Measurements from ENCODE around the gene BSPRY. TPM values are rescaled to one million over a fixed set of nuclear protein-coding genes. Genes with fewer than 3 reads are reported as not detected.

Gene BSPRY
- total RNA-seq, 2 donors from 2014 or later = 14.1 to 17.9 TPM

- TF ChIP-seq CTCF (conservative IDR thresholded peaks at IDR 0.05) = peak; percentile 87
- Histone ChIP-seq H3K36me3 (ENCODE audit: control insufficient read depth, insufficient read depth, low read length) (no peaks in the 10 kb centered on the region), H3K4me1 (ENCODE audit: control insufficient read depth, insufficient read depth, low read length) (no peaks in the 10 kb centered on the region), H3K4me3 (ENCODE audit: low read length) (no peak overlapping the region), H3K27ac (ENCODE audit: low read depth, low read length) (no peak overlapping the region), H3K9ac (ENCODE audit: extremely low read depth, low read length, poor library complexity, severe bottlenecking) (no peak overlapping the region), H3K27me3 (ENCODE audit: control insufficient read depth, insufficient read depth, low read length, poor library complexity, severe bottlenecking) (no peaks in the 10 kb centered on the region), H3K9me3 (ENCODE audit: control insufficient read depth, low read length) (no peaks in the 10 kb centered on the region)
- no peaks in the 10 kb centered on the region for H3K36me3 Mint-ChIP-seq (ENCODE audit: low read depth)
- H3K27ac Mint-ChIP-seq = no peak overlapping the region
- no peaks in the 10 kb centered on the region for H3K27me3 Mint-ChIP-seq (ENCODE audit: insufficient read depth)
- H3K4me1 Mint-ChIP-seq = no peaks in the 10 kb centered on the region
- no peaks in the 10 kb centered on the region for H3K9me3 Mint-ChIP-seq
- DNase-seq = no peak
- H3K4me3 Mint-ChIP-seq = no peak overlapping the region
- 13 to 30% methylated on average over 1 to 2 of the region's 2 CpGs for WGBS, 2 experiments (ENCODE audit: insufficient coverage in 1 of 2, insufficient read length in 1 of 2)
Measured at GRCh38 chr9:113309204-113309813, 40.0 kb upstream of the BSPRY start.

DNA sequence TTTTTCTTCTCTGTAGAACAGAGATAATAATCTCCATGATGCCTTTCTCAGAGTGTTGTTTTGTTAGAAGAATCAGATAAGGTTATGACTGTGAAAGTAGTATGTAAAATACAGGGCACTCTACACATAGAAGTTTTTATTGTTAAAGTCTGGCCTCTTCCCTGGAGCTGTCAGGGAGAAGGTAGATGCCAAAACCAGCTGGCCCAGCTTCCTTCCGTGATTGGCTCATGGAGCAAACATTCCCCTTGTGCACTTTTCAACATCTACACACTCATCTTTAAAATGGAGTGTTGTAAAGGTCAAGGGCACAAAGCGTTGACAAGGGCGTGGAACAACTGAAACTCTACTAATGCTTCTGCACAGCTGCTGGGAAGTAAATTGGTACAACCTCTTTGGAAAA lies 38.8 kb upstream of the BSPRY start:
- H3K36me3 ChIP-seq (ENCODE audit: control insufficient read depth, insufficient read depth, low read length) = no peaks in the 10 kb centered on the region
- no peak overlapping the region for H3K27ac Mint-ChIP-seq
- H3K4me3 Mint-ChIP-seq = no peak overlapping the region
- no peaks in the 10 kb centered on the region for H3K27me3 ChIP-seq (ENCODE audit: control insufficient read depth, insufficient read depth, low read length, poor library complexity, severe bottlenecking)
- 91% methylated on average over 3 of the region's 3 CpGs; no CpG with 5 or more reads in 1 of the 2 experiments for WGBS, 2 experiments (ENCODE audit: insufficient coverage in 1 of 2, insufficient read length in 1 of 2)
- no peak overlapping the region for H3K9ac ChIP-seq (ENCODE audit: extremely low read depth, low read length, poor library complexity, severe bottlenecking)
- H3K4me3 ChIP-seq (ENCODE audit: low read length) = no peak overlapping the region
- no peaks in the 10 kb centered on the region for H3K4me1 ChIP-seq (ENCODE audit: control insufficient read depth, insufficient read depth, low read length)
- H3K9me3 ChIP-seq (ENCODE audit: control insufficient read depth, low read length) = no peaks in the 10 kb centered on the region
- no peaks in the 10 kb centered on the region for H3K9me3 Mint-ChIP-seq
- no peak for DNase-seq
- H3K27me3 Mint-ChIP-seq (ENCODE audit: insufficient read depth) = no peaks in the 10 kb centered on the region
- no peak overlapping the region for H3K27ac ChIP-seq (ENCODE audit: low read depth, low read length)
- H3K4me1 Mint-ChIP-seq = no peaks in the 10 kb centered on the region
- no peak for TF ChIP-seq CTCF (conservative IDR thresholded peaks at IDR 0.05)
- no peaks in the 10 kb centered on the region for H3K36me3 Mint-ChIP-seq (ENCODE audit: low read depth)

- Histone ChIP-seq H3K9me3 (ENCODE audit: control insufficient read depth, low read length) (no peaks in the 10 kb centered on the region), H3K36me3 (ENCODE audit: control insufficient read depth, insufficient read depth, low read length) (no peaks in the 10 kb centered on the region), H3K4me1 (ENCODE audit: control insufficient read depth, insufficient read depth, low read length) (no peaks in the 10 kb centered on the region), H3K9ac (ENCODE audit: extremely low read depth, low read length, poor library complexity, severe bottlenecking) (no peak overlapping the region), H3K4me3 (ENCODE audit: low read length) (no peak overlapping the region), H3K27ac (ENCODE audit: low read depth, low read length) (no peak overlapping the region), H3K27me3 (ENCODE audit: control insufficient read depth, insufficient read depth, low read length, poor library complexity, severe bottlenecking) (no peaks in the 10 kb centered on the region)
- no peak for TF ChIP-seq CTCF (conservative IDR thresholded peaks at IDR 0.05)
- H3K4me3 Mint-ChIP-seq = no peak overlapping the region
- DNase-seq = peak; percentile 21
- no peak overlapping the region for H3K27ac Mint-ChIP-seq
- 80% methylated on average over 3 of the region's 3 CpGs; no CpG with 5 or more reads in 1 of the 2 experiments for WGBS, 2 experiments (ENCODE audit: insufficient coverage in 1 of 2, insufficient read length in 1 of 2)
- no peaks in the 10 kb centered on the region for H3K4me1 Mint-ChIP-seq
- H3K36me3 Mint-ChIP-seq (ENCODE audit: low read depth) = no peaks in the 10 kb centered on the region
- H3K9me3 Mint-ChIP-seq = no peaks in the 10 kb centered on the region
- no peaks in the 10 kb centered on the region for H3K27me3 Mint-ChIP-seq (ENCODE audit: insufficient read depth)
Measured at GRCh38 chr9:113311961-113312360, 37.4 kb upstream of the BSPRY start.
